HEK293 (cell line): ENCODE measurements around the gene CELA1.

Source experiments
- EGR2 ChIP-seq: fragments of 450-650 bp; formaldehyde crosslinking; IDR thresholded peaks from 2 replicates; pipeline ENCODE4 v1.5.1; 2016; ENCODE audit warnings: low read depth, missing biosample characterization, missing genetic modification characterization
- GLI4 ChIP-seq: fragments of 450-650 bp; formaldehyde crosslinking; IDR thresholded peaks from 2 replicates; pipeline ENCODE4 v1.5.1; 2016; ENCODE audit warnings: missing biosample characterization, missing genetic modification characterization
- GLIS2 ChIP-seq: fragments of 450-650 bp; formaldehyde crosslinking; IDR thresholded peaks from 2 replicates; pipeline ENCODE4 v1.5.1; 2016; ENCODE audit warnings: missing biosample characterization, missing genetic modification characterization
- IKZF3 ChIP-seq: fragments of 450-650 bp; IDR thresholded peaks from 2 replicates; pipeline ENCODE4 v1.5.0; 2018; ENCODE audit warnings: missing biosample characterization, mild to moderate bottlenecking, missing genetic modification characterization, moderate library complexity
- KLF10 ChIP-seq: fragments of 450-650 bp; IDR thresholded peaks from 2 replicates; pipeline ENCODE4 v1.5.1; 2018; ENCODE audit warnings: missing biosample characterization, mild to moderate bottlenecking, missing genetic modification characterization
- KLF17 ChIP-seq: fragments of 450-650 bp; formaldehyde crosslinking; IDR thresholded peaks from 2 replicates; pipeline ENCODE4 v1.5.1; 2016; ENCODE audit warnings: missing biosample characterization, missing genetic modification characterization
- MYNN ChIP-seq: fragments of 450-650 bp; formaldehyde crosslinking; IDR thresholded peaks from 2 replicates; pipeline ENCODE4 v1.5.1; 2016; ENCODE audit warnings: missing biosample characterization, missing genetic modification characterization, borderline replicate concordance
- OSR2 ChIP-seq: fragments of 450-650 bp; formaldehyde crosslinking; IDR thresholded peaks from 2 replicates; pipeline ENCODE4 v1.5.1; 2016; ENCODE audit warnings: missing biosample characterization, missing genetic modification characterization
- RBAK ChIP-seq: fragments of 450-650 bp; formaldehyde crosslinking; IDR thresholded peaks from 2 replicates; pipeline ENCODE4 v1.5.1; 2016; ENCODE audit warnings: missing biosample characterization, missing genetic modification characterization
- SALL2 ChIP-seq: fragments of 450-650 bp; formaldehyde crosslinking; IDR thresholded peaks from 2 replicates; pipeline ENCODE4 v1.5.0; 2017; ENCODE audit warnings: missing biosample characterization, mild to moderate bottlenecking, missing genetic modification characterization, borderline replicate concordance
- SETDB1 ChIP-seq: IDR thresholded peaks from one replicate; pipeline ENCODE4 v1.6.1; 2017; ENCODE audit warnings: mild to moderate bottlenecking, low read length, moderate library complexity, mixed read lengths; ENCODE audit not compliant: insufficient read length
- WT1 ChIP-seq: fragments of 450-650 bp; formaldehyde crosslinking; IDR thresholded peaks from 2 replicates; pipeline ENCODE4 v1.5.1; 2016; ENCODE audit warnings: missing biosample characterization, missing genetic modification characterization
- YY1 ChIP-seq: fragments of 450-650 bp; formaldehyde crosslinking; IDR thresholded peaks from 2 replicates; pipeline ENCODE4 v1.5.1; 2018; ENCODE audit warnings: missing biosample characterization, missing genetic modification characterization
- ZBTB1 ChIP-seq: fragments of 450-650 bp; formaldehyde crosslinking; IDR thresholded peaks from 2 replicates; pipeline ENCODE4 v1.5.1; 2016; ENCODE audit warnings: missing biosample characterization, missing genetic modification characterization
- ZBTB48 ChIP-seq: fragments of 450-650 bp; formaldehyde crosslinking; IDR thresholded peaks from 2 replicates; pipeline ENCODE4 v1.5.1; 2016; ENCODE audit warnings: missing biosample characterization, missing genetic modification characterization
- ZFP37 ChIP-seq: fragments of 450-650 bp; formaldehyde crosslinking; IDR thresholded peaks from 2 replicates; pipeline ENCODE4 v1.5.1; 2016; ENCODE audit warnings: missing biosample characterization, missing genetic modification characterization
- ZFP41 ChIP-seq: fragments of 450-650 bp; formaldehyde crosslinking; IDR thresholded peaks from 2 replicates; pipeline ENCODE4 v1.5.1; 2016; ENCODE audit warnings: missing biosample characterization, missing genetic modification characterization, borderline replicate concordance
- ZNF10 ChIP-seq: fragments of 450-650 bp; formaldehyde crosslinking; IDR thresholded peaks from 2 replicates; pipeline ENCODE4 v1.5.1; 2017; ENCODE audit warnings: missing biosample characterization, missing genetic modification characterization
- ZNF132 ChIP-seq: fragments of 450-650 bp; formaldehyde crosslinking; IDR thresholded peaks from 2 replicates; pipeline ENCODE4 v1.5.1; 2017; ENCODE audit warnings: missing biosample characterization, missing genetic modification characterization, borderline replicate concordance
- ZNF174 ChIP-seq: fragments of 450-650 bp; formaldehyde crosslinking; IDR thresholded peaks from 2 replicates; pipeline ENCODE4 v1.5.0; 2017; ENCODE audit warnings: missing biosample characterization, mild to moderate bottlenecking, missing genetic modification characterization
- ZNF19 ChIP-seq: fragments of 450-650 bp; formaldehyde crosslinking; IDR thresholded peaks from 2 replicates; pipeline ENCODE4; 2016; ENCODE audit warnings: missing biosample characterization, missing genetic modification characterization, low read depth
- ZNF223 ChIP-seq: fragments of 450-650 bp; formaldehyde crosslinking; IDR thresholded peaks from 2 replicates; pipeline ENCODE4 v1.5.1; 2016; ENCODE audit warnings: missing biosample characterization, missing genetic modification characterization
- ZNF239 ChIP-seq: fragments of 450-650 bp; formaldehyde crosslinking; IDR thresholded peaks from 2 replicates; pipeline ENCODE4 v1.5.1; 2016; ENCODE audit warnings: missing biosample characterization, missing genetic modification characterization
- ZNF24 ChIP-seq: fragments of 450-650 bp; formaldehyde crosslinking; IDR thresholded peaks from 2 replicates; pipeline ENCODE4 v1.5.1; 2016; ENCODE audit warnings: missing biosample characterization, missing genetic modification characterization
- ZNF280C ChIP-seq: fragments of 450-650 bp; formaldehyde crosslinking; IDR thresholded peaks from 2 replicates; pipeline ENCODE4 v1.5.1; 2016; ENCODE audit warnings: missing biosample characterization, missing genetic modification characterization
- ZNF37A ChIP-seq: fragments of 450-650 bp; IDR thresholded peaks from 2 replicates; pipeline ENCODE4 v1.5.1; 2018; ENCODE audit warnings: missing biosample characterization, missing genetic modification characterization
- ZNF473 ChIP-seq: fragments of 450-650 bp; formaldehyde crosslinking; IDR thresholded peaks from 2 replicates; pipeline ENCODE4 v1.5.1; 2017; ENCODE audit warnings: missing biosample characterization, missing genetic modification characterization
- ZNF548 ChIP-seq: fragments of 450-650 bp; formaldehyde crosslinking; IDR thresholded peaks from 2 replicates; pipeline ENCODE4 v1.5.1; 2016; ENCODE audit warnings: missing biosample characterization, missing genetic modification characterization
- ZNF555 ChIP-seq: fragments of 450-650 bp; formaldehyde crosslinking; conservative IDR thresholded peaks from 2 replicates; pipeline ENCODE4 v1.5.1; 2017; ENCODE audit warnings: missing biosample characterization, mild to moderate bottlenecking, missing genetic modification characterization, inconsistent platforms
- ZNF560 ChIP-seq: fragments of 450-650 bp; formaldehyde crosslinking; IDR thresholded peaks from 2 replicates; pipeline ENCODE4 v1.5.1; 2017; ENCODE audit warnings: missing biosample characterization, missing genetic modification characterization, borderline replicate concordance
- ZNF677 ChIP-seq: fragments of 450-650 bp; IDR thresholded peaks from 2 replicates; pipeline ENCODE4 v1.5.0; 2018; ENCODE audit warnings: missing biosample characterization, mild to moderate bottlenecking, missing genetic modification characterization, moderate library complexity
- ZNF777 ChIP-seq: fragments of 450-650 bp; formaldehyde crosslinking; IDR thresholded peaks from 2 replicates; pipeline ENCODE4 v1.5.1; 2017; ENCODE audit warnings: missing biosample characterization, missing genetic modification characterization, borderline replicate concordance
- TF ChIP-seq, protein P1 (sequence below): fragments of 450-650 bp; formaldehyde crosslinking; IDR thresholded peaks from 2 replicates; pipeline ENCODE4 v1.5.1; 2016; ENCODE audit warnings: missing biosample characterization, missing genetic modification characterization
- TF ChIP-seq, protein P2 (sequence below): fragments of 450-650 bp; formaldehyde crosslinking; IDR thresholded peaks from 2 replicates; pipeline ENCODE4 v1.5.1; 2016; ENCODE audit warnings: missing biosample characterization, missing genetic modification characterization

The CELA1 gene

GRCh38 chr12:51389302-51389999 is 43.0 kb upstream of the CELA1 start (continued):
- peak; percentile 93 for TF ChIP-seq KLF17 (tag by site-specific recombination)
- no peak for TF ChIP-seq ZNF555
- TF ChIP-seq IKZF3 (tag by site-specific recombination): no peak
- no peak for TF ChIP-seq ZNF548 (tag by site-specific recombination)
- TF ChIP-seq SALL2 (tag by site-specific recombination): no peak
- no peak for TF ChIP-seq ZFP41 (tag by site-specific recombination)
- no peak for TF ChIP-seq MYNN
- TF ChIP-seq ZNF24 (tag by site-specific recombination): peak; percentile 84
- TF ChIP-seq KLF10 (tag by site-specific recombination): peak; percentile 83
- TF ChIP-seq ZNF560 (tag by site-specific recombination): no peak
- no peak for TF ChIP-seq ZNF37A (tag by site-specific recombination)
- peak; percentile 76 for TF ChIP-seq OSR2 (tag by site-specific recombination)
- TF ChIP-seq ZNF132: no peak
- TF ChIP-seq SETDB1: peak; percentile 31
- peak; percentile 19; the same call in 1 of the 2 replicates for TF ChIP-seq ZFP37
- no peak for TF ChIP-seq ZNF10
- TF ChIP-seq RBAK (tag by site-specific recombination): no peak
- no peak for TF ChIP-seq GLI4
- TF ChIP-seq WT1: peak; percentile 91
- TF ChIP-seq ZNF239 (tag by site-specific recombination): no peak
- TF ChIP-seq ZBTB48: 0 out of 2 replicates have a peak, but pooled peaks have one; percentile 75
- no peak for TF ChIP-seq ZBTB1 (tag by site-specific recombination)
- no peak for TF ChIP-seq YY1 (tag by site-specific recombination)
- peak; percentile 91 for TF ChIP-seq EGR2 (tag by site-specific recombination)
- TF ChIP-seq, protein P1, sequence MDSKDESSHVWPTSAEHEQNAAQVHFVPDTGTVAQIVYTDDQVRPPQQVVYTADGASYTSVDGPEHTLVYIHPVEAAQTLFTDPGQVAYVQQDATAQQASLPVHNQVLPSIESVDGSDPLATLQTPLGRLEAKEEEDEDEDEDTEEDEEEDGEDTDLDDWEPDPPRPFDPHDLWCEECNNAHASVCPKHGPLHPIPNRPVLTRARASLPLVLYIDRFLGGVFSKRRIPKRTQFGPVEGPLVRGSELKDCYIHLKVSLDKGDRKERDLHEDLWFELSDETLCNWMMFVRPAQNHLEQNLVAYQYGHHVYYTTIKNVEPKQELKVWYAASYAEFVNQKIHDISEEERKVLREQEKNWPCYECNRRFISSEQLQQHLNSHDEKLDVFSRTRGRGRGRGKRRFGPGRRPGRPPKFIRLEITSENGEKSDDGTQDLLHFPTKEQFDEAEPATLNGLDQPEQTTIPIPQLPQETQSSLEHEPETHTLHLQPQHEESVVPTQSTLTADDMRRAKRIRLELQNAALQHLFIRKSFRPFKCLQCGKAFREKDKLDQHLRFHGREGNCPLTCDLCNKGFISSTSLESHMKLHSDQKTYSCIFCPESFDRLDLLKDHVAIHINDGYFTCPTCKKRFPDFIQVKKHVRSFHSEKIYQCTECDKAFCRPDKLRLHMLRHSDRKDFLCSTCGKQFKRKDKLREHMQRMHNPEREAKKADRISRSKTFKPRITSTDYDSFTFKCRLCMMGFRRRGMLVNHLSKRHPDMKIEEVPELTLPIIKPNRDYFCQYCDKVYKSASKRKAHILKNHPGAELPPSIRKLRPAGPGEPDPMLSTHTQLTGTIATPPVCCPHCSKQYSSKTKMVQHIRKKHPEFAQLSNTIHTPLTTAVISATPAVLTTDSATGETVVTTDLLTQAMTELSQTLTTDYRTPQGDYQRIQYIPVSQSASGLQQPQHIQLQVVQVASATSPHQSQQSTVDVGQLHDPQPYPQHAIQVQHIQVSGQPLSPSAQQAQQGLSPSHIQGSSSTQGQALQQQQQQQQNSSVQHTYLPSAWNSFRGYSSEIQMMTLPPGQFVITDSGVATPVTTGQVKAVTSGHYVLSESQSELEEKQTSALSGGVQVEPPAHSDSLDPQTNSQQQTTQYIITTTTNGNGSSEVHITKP: peak; percentile 71
- no peak for TF ChIP-seq ZNF174 (tag by site-specific recombination)
- no peak for TF ChIP-seq ZNF473 (tag by site-specific recombination)
- TF ChIP-seq ZNF280C (tag by site-specific recombination): no peak
- no peak for TF ChIP-seq ZNF223
- no peak for TF ChIP-seq ZNF19 (tag by site-specific recombination)
- no peak for TF ChIP-seq GLIS2
- no peak for TF ChIP-seq ZNF677 (tag by site-specific recombination)
- no peak for TF ChIP-seq ZNF777
- TF ChIP-seq, protein P2, sequence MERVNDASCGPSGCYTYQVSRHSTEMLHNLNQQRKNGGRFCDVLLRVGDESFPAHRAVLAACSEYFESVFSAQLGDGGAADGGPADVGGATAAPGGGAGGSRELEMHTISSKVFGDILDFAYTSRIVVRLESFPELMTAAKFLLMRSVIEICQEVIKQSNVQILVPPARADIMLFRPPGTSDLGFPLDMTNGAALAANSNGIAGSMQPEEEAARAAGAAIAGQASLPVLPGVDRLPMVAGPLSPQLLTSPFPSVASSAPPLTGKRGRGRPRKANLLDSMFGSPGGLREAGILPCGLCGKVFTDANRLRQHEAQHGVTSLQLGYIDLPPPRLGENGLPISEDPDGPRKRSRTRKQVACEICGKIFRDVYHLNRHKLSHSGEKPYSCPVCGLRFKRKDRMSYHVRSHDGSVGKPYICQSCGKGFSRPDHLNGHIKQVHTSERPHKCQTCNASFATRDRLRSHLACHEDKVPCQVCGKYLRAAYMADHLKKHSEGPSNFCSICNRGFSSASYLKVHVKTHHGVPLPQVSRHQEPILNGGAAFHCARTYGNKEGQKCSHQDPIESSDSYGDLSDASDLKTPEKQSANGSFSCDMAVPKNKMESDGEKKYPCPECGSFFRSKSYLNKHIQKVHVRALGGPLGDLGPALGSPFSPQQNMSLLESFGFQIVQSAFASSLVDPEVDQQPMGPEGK: peak; percentile 78
